SK-N-SH (cell line): ENCODE measurements around the gene CHRM4.

Source experiments
- CTCF ChIP-seq: fragments of 200-600 bp; sonication (generic); IDR thresholded peaks from 2 replicates; pipeline ENCODE4 v1.6.1; 2017; ENCODE audit warnings: antibody characterized with exemption, mild to moderate bottlenecking, moderate library complexity
- TF ChIP-seq, protein P1 (sequence below): fragments of 150-350 bp; IDR thresholded peaks from 2 replicates; pipeline ENCODE4 v1.6.1; 2017; ENCODE audit warnings: antibody characterized with exemption, low read length, low read depth, borderline replicate concordance

GRCh38 chr11:46407635-46408034 is 16.1 kb upstream of the CHRM4 start:
- TF ChIP-seq CTCF = no peak
- TF ChIP-seq, protein P1, sequence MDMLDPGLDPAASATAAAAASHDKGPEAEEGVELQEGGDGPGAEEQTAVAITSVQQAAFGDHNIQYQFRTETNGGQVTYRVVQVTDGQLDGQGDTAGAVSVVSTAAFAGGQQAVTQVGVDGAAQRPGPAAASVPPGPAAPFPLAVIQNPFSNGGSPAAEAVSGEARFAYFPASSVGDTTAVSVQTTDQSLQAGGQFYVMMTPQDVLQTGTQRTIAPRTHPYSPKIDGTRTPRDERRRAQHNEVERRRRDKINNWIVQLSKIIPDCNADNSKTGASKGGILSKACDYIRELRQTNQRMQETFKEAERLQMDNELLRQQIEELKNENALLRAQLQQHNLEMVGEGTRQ = no peak
